HEK293 (cell line): ENCODE data around the gene ZNF775.
A peak's percentile ranks its signal among the peaks of the same experiment; 100 is the strongest.

Experiments
- CTCF ChIA-PET: fragments of 350-600 bp; formaldehyde crosslinking; extraction: SDS; loops from one replicate; lab custom pipeline; 2021; ENCODE audit warnings: antibody characterized with exemption; lab: Yijun Ruan, JAX
- POLR2A ChIA-PET: fragments of 300-600 bp; formaldehyde crosslinking; extraction: SDS; loops from one replicate; lab custom pipeline; 2020; ENCODE audit warnings: antibody characterized with exemption, inconsistent platforms; lab: Yijun Ruan, JAX
- H3K27ac ChIP-seq: fragments of 200-500 bp; sonication (Bioruptor generic); 2 replicates; pipeline ENCODE4 v1.5.1; 2014; ENCODE audit warnings: low read depth, low read length, control low read depth, inconsistent platforms; ENCODE audit errors: extremely low read depth
- H3K36me3 ChIP-seq, 2 experiments: fragments of 200-500 bp in 1 of 2; sonication (Bioruptor generic) in 1 of 2; 1 replicate in 1 of 2; 2 replicates in 1 of 2; pipeline ENCODE4 v1.5.1; 2014 to 2017; ENCODE audit warnings: inconsistent platforms in 2 of 2, low read length in 2 of 2; ENCODE audit not compliant: control insufficient read depth in 2 of 2, insufficient read depth in 1 of 2
- H3K4me1 ChIP-seq: fragments of 200-500 bp; sonication (Bioruptor generic); 2 replicates; pipeline ENCODE4 v1.5.1; 2014; ENCODE audit warnings: mild to moderate bottlenecking, low read length, inconsistent platforms; ENCODE audit not compliant: control insufficient read depth, insufficient read depth
- H3K4me3 ChIP-seq: 2 replicates; pipeline ENCODE4 v1.5.1; 2011; ENCODE audit warnings: low read depth, mild to moderate bottlenecking, control low read depth, low read length, moderate library complexity
- H3K9me3 ChIP-seq: fragments of 200-500 bp; sonication (Bioruptor generic); 2 replicates; pipeline ENCODE4 v1.5.1; 2014; ENCODE audit warnings: low read depth, low read length, inconsistent platforms; ENCODE audit not compliant: control insufficient read depth, insufficient read depth
- GLIS2 ChIP-seq: fragments of 450-650 bp; formaldehyde crosslinking; IDR thresholded peaks from 2 replicates; pipeline ENCODE4 v1.5.1; 2016; ENCODE audit warnings: missing biosample characterization, missing genetic modification characterization
- KLF7 ChIP-seq: fragments of 450-650 bp; formaldehyde crosslinking; IDR thresholded peaks from 2 replicates; pipeline ENCODE4 v1.5.1; 2016; ENCODE audit warnings: missing biosample characterization, missing genetic modification characterization, borderline replicate concordance
- PRDM1 ChIP-seq: fragments of 450-650 bp; formaldehyde crosslinking; IDR thresholded peaks from 2 replicates; pipeline ENCODE4; 2016; ENCODE audit warnings: missing biosample characterization, missing genetic modification characterization
- SP3 ChIP-seq: fragments of 450-650 bp; formaldehyde crosslinking; IDR thresholded peaks from 2 replicates; pipeline ENCODE4 v1.5.1; 2016; ENCODE audit warnings: missing biosample characterization, missing genetic modification characterization
- TCF7L2 ChIP-seq: IDR thresholded peaks from 2 replicates; pipeline ENCODE4 v1.6.1; 2011; ENCODE audit warnings: low read depth, mild to moderate bottlenecking, inconsistent platforms, low read length, moderate library complexity, borderline replicate concordance
- ZBTB17 ChIP-seq: fragments of 450-650 bp; formaldehyde crosslinking; IDR thresholded peaks from 2 replicates; pipeline ENCODE4 v1.5.1; 2016; ENCODE audit warnings: missing biosample characterization, missing genetic modification characterization
- ZIC2 ChIP-seq: fragments of 450-650 bp; formaldehyde crosslinking; IDR thresholded peaks from 2 replicates; pipeline ENCODE4 v1.5.1; 2016; ENCODE audit warnings: missing biosample characterization, missing genetic modification characterization
- ZNF600 ChIP-seq: fragments of 450-650 bp; formaldehyde crosslinking; IDR thresholded peaks from 2 replicates; pipeline ENCODE4 v1.5.1; 2016; ENCODE audit warnings: missing biosample characterization, missing genetic modification characterization
- ZNF621 ChIP-seq: fragments of 450-650 bp; formaldehyde crosslinking; IDR thresholded peaks from 2 replicates; pipeline ENCODE4 v1.5.1; 2017; ENCODE audit warnings: missing biosample characterization, missing genetic modification characterization
- ZNF76 ChIP-seq: fragments of 450-650 bp; formaldehyde crosslinking; IDR thresholded peaks from 2 replicates; pipeline ENCODE4; 2016; ENCODE audit warnings: low read depth, missing biosample characterization, missing genetic modification characterization, borderline replicate concordance
- ZSCAN30 ChIP-seq: fragments of 450-650 bp; IDR thresholded peaks from 2 replicates; pipeline ENCODE4 v1.5.1; 2018; ENCODE audit warnings: missing biosample characterization, mild to moderate bottlenecking, missing genetic modification characterization, moderate library complexity
- TF ChIP-seq, protein P1 (sequence below): fragments of 450-650 bp; formaldehyde crosslinking; IDR thresholded peaks from 2 replicates; pipeline ENCODE4 v1.5.1; 2016; ENCODE audit warnings: missing biosample characterization, missing genetic modification characterization, low read depth
- TF ChIP-seq, protein P2 (sequence below): fragments of 450-650 bp; IDR thresholded peaks from 2 replicates; pipeline ENCODE4 v1.5.1; 2018; ENCODE audit warnings: missing biosample characterization, mild to moderate bottlenecking, missing genetic modification characterization
- TF ChIP-seq, protein P3 (sequence below): fragments of 450-650 bp; formaldehyde crosslinking; conservative IDR thresholded peaks from 2 replicates; pipeline ENCODE4 v1.5.1; 2016; ENCODE audit warnings: low read depth, missing biosample characterization, missing genetic modification characterization
- TF ChIP-seq, protein P4 (sequence below): fragments of 450-650 bp; formaldehyde crosslinking; IDR thresholded peaks from 2 replicates; pipeline ENCODE4 v1.5.1; 2016; ENCODE audit warnings: missing biosample characterization, missing genetic modification characterization, borderline replicate concordance
- TF ChIP-seq, protein P5 (sequence below): fragments of 450-650 bp; formaldehyde crosslinking; IDR thresholded peaks from 2 replicates; pipeline ENCODE4 v1.5.1; 2016; ENCODE audit warnings: missing biosample characterization, missing genetic modification characterization
- TF ChIP-seq, protein P6 (sequence below): fragments of 450-650 bp; formaldehyde crosslinking; IDR thresholded peaks from 2 replicates; pipeline ENCODE4 v1.5.0; 2017; ENCODE audit warnings: missing biosample characterization, missing genetic modification characterization, borderline replicate concordance
- TF ChIP-seq, protein P7 (sequence below): fragments of 450-650 bp; formaldehyde crosslinking; IDR thresholded peaks from 2 replicates; pipeline ENCODE4 v1.5.1; 2017; ENCODE audit warnings: missing biosample characterization, missing genetic modification characterization

The ZNF775 gene

DNA sequence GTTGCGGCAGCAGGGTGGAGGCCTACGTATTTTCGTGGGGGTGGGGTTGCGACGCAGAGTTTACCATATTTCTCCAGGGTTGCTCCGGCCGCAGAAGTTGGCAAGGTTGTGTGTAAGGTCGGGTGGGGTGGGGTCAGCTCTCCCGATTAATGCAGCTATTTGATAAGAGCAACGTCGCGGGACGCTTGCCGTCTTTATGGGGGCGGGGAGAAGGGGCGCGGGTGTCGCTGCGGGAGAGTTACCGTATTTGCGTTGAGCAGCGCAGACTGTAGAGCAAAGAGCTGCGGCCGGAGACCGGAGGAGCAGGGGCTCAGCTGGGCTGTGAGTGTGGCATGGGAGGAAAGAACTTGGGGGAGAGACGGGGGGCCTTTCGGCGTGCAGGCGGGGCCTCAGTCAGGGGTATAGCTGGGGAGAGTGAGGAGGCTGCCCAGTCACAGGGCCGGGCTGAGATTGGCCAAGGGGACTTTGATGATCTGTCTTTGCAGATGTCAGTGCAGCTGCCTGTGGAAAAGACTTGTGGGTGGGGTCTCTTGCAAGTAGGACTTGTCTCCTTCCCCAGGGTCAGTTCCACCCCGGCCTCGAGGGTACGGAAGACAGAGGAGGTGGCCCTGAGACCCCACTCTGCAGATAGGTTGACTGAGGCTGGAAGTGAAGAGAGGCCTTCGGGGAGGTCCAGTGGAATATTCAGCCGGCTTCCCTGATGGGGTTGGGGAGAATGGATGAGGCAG, 26.6 kb downstream of the ZNF775 start:
- H3K4me3 ChIP-seq = peak overlapping the region; percentile 45
- no peaks in the 10 kb centered on the region for H3K9me3 ChIP-seq
- ChIA-PET POLR2A (interaction anchor here (0.6 to 1.0 kb wide), 2 partner anchors 54 to 83 kb away, joined by 3 read pairs; partner anchors contain the start of gene LRRC61), CTCF (interaction anchor here (0.7 to 2.1 kb wide), 6 partner anchors 12 to 522 kb away, joined by 3 to 9 read pairs (median 3); partner anchors contain the start of gene REPIN1)
- H3K36me3 ChIP-seq = no peaks in the 10 kb centered on the region
- no peak overlapping the region; the same call in 1 of the 2 replicates for H3K27ac ChIP-seq
- H3K4me1 ChIP-seq = no peaks in the 10 kb centered on the region
- TF ChIP-seq, protein P1, sequence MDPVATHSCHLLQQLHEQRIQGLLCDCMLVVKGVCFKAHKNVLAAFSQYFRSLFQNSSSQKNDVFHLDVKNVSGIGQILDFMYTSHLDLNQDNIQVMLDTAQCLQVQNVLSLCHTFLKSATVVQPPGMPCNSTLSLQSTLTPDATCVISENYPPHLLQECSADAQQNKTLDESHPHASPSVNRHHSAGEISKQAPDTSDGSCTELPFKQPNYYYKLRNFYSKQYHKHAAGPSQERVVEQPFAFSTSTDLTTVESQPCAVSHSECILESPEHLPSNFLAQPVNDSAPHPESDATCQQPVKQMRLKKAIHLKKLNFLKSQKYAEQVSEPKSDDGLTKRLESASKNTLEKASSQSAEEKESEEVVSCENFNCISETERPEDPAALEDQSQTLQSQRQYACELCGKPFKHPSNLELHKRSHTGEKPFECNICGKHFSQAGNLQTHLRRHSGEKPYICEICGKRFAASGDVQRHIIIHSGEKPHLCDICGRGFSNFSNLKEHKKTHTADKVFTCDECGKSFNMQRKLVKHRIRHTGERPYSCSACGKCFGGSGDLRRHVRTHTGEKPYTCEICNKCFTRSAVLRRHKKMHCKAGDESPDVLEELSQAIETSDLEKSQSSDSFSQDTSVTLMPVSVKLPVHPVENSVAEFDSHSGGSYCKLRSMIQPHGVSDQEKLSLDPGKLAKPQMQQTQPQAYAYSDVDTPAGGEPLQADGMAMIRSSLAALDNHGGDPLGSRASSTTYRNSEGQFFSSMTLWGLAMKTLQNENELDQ (tag by site-specific recombination) = no peak
- 0 out of 2 replicates have a peak, but pooled peaks have one; percentile 3 for TF ChIP-seq ZIC2 (tag by site-specific recombination)
- TF ChIP-seq ZSCAN30 = no peak
- TF ChIP-seq, protein P2, sequence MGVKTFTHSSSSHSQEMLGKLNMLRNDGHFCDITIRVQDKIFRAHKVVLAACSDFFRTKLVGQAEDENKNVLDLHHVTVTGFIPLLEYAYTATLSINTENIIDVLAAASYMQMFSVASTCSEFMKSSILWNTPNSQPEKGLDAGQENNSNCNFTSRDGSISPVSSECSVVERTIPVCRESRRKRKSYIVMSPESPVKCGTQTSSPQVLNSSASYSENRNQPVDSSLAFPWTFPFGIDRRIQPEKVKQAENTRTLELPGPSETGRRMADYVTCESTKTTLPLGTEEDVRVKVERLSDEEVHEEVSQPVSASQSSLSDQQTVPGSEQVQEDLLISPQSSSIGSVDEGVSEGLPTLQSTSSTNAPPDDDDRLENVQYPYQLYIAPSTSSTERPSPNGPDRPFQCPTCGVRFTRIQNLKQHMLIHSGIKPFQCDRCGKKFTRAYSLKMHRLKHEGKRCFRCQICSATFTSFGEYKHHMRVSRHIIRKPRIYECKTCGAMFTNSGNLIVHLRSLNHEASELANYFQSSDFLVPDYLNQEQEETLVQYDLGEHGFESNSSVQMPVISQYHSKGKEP (tag by site-specific recombination) = no peak
- TF ChIP-seq, protein P3, sequence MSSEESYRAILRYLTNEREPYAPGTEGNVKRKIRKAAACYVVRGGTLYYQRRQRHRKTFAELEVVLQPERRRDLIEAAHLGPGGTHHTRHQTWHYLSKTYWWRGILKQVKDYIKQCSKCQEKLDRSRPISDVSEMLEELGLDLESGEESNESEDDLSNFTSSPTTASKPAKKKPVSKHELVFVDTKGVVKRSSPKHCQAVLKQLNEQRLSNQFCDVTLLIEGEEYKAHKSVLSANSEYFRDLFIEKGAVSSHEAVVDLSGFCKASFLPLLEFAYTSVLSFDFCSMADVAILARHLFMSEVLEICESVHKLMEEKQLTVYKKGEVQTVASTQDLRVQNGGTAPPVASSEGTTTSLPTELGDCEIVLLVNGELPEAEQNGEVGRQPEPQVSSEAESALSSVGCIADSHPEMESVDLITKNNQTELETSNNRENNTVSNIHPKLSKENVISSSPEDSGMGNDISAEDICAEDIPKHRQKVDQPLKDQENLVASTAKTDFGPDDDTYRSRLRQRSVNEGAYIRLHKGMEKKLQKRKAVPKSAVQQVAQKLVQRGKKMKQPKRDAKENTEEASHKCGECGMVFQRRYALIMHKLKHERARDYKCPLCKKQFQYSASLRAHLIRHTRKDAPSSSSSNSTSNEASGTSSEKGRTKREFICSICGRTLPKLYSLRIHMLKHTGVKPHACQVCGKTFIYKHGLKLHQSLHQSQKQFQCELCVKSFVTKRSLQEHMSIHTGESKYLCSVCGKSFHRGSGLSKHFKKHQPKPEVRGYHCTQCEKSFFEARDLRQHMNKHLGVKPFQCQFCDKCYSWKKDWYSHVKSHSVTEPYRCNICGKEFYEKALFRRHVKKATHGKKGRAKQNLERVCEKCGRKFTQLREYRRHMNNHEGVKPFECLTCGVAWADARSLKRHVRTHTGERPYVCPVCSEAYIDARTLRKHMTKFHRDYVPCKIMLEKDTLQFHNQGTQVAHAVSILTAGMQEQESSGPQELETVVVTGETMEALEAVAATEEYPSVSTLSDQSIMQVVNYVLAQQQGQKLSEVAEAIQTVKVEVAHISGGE (tag by site-specific recombination) = 0 out of 2 replicates have a peak, but pooled peaks have one; percentile 1
- TF ChIP-seq, protein P4, sequence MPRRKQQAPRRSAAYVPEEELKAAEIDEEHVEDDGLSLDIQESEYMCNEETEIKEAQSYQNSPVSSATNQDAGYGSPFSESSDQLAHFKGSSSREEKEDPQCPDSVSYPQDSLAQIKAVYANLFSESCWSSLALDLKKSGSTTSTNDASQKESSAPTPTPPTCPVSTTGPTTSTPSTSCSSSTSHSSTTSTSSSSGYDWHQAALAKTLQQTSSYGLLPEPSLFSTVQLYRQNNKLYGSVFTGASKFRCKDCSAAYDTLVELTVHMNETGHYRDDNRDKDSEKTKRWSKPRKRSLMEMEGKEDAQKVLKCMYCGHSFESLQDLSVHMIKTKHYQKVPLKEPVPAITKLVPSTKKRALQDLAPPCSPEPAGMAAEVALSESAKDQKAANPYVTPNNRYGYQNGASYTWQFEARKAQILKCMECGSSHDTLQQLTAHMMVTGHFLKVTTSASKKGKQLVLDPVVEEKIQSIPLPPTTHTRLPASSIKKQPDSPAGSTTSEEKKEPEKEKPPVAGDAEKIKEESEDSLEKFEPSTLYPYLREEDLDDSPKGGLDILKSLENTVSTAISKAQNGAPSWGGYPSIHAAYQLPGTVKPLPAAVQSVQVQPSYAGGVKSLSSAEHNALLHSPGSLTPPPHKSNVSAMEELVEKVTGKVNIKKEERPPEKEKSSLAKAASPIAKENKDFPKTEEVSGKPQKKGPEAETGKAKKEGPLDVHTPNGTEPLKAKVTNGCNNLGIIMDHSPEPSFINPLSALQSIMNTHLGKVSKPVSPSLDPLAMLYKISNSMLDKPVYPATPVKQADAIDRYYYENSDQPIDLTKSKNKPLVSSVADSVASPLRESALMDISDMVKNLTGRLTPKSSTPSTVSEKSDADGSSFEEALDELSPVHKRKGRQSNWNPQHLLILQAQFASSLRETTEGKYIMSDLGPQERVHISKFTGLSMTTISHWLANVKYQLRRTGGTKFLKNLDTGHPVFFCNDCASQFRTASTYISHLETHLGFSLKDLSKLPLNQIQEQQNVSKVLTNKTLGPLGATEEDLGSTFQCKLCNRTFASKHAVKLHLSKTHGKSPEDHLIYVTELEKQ (tag by site-specific recombination) = no peak
- no peak for TF ChIP-seq PRDM1 (tag by site-specific recombination)
- no peak for TF ChIP-seq ZNF600 (tag by site-specific recombination)
- peak; percentile 7; the same call in 1 of the 2 replicates for TF ChIP-seq GLIS2 (tag by site-specific recombination)
- TF ChIP-seq ZBTB17 = no peak
- TF ChIP-seq, protein P5, sequence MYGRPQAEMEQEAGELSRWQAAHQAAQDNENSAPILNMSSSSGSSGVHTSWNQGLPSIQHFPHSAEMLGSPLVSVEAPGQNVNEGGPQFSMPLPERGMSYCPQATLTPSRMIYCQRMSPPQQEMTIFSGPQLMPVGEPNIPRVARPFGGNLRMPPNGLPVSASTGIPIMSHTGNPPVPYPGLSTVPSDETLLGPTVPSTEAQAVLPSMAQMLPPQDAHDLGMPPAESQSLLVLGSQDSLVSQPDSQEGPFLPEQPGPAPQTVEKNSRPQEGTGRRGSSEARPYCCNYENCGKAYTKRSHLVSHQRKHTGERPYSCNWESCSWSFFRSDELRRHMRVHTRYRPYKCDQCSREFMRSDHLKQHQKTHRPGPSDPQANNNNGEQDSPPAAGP (tag by site-specific recombination) = 0 out of 2 replicates have a peak, but pooled peaks have one; percentile 4
- TF ChIP-seq TCF7L2 = peak; percentile 8; the same call in 1 of the 2 replicates
- TF ChIP-seq ZNF621 (tag by site-specific recombination) = no peak
- TF ChIP-seq, protein P6, sequence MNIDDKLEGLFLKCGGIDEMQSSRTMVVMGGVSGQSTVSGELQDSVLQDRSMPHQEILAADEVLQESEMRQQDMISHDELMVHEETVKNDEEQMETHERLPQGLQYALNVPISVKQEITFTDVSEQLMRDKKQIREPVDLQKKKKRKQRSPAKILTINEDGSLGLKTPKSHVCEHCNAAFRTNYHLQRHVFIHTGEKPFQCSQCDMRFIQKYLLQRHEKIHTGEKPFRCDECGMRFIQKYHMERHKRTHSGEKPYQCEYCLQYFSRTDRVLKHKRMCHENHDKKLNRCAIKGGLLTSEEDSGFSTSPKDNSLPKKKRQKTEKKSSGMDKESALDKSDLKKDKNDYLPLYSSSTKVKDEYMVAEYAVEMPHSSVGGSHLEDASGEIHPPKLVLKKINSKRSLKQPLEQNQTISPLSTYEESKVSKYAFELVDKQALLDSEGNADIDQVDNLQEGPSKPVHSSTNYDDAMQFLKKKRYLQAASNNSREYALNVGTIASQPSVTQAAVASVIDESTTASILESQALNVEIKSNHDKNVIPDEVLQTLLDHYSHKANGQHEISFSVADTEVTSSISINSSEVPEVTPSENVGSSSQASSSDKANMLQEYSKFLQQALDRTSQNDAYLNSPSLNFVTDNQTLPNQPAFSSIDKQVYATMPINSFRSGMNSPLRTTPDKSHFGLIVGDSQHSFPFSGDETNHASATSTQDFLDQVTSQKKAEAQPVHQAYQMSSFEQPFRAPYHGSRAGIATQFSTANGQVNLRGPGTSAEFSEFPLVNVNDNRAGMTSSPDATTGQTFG (tag by site-specific recombination) = no peak
- TF ChIP-seq KLF7 = 0 out of 2 replicates have a peak, but pooled peaks have one; percentile 0
- TF ChIP-seq SP3 (tag by site-specific recombination) = no peak
- no peak for TF ChIP-seq ZNF76
- TF ChIP-seq, protein P7, sequence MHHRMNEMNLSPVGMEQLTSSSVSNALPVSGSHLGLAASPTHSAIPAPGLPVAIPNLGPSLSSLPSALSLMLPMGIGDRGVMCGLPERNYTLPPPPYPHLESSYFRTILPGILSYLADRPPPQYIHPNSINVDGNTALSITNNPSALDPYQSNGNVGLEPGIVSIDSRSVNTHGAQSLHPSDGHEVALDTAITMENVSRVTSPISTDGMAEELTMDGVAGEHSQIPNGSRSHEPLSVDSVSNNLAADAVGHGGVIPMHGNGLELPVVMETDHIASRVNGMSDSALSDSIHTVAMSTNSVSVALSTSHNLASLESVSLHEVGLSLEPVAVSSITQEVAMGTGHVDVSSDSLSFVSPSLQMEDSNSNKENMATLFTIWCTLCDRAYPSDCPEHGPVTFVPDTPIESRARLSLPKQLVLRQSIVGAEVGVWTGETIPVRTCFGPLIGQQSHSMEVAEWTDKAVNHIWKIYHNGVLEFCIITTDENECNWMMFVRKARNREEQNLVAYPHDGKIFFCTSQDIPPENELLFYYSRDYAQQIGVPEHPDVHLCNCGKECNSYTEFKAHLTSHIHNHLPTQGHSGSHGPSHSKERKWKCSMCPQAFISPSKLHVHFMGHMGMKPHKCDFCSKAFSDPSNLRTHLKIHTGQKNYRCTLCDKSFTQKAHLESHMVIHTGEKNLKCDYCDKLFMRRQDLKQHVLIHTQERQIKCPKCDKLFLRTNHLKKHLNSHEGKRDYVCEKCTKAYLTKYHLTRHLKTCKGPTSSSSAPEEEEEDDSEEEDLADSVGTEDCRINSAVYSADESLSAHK = no peak
